GM19455 (cell line): Measurements from ENCODE around the gene IL7R.
"Not testable (repeated sequence)": the region's sequence is repeated elsewhere in the genome, so short reads cannot be mapped to it uniquely, and the experiment has no call there.

Experiments
- ATAC-seq: cut with Tn5 transposase; IDR thresholded peaks from one replicate; pipeline ENCODE4 v1.9.1; 2021; ENCODE audit not compliant: unreplicated experiment

Gene IL7R

DNA sequence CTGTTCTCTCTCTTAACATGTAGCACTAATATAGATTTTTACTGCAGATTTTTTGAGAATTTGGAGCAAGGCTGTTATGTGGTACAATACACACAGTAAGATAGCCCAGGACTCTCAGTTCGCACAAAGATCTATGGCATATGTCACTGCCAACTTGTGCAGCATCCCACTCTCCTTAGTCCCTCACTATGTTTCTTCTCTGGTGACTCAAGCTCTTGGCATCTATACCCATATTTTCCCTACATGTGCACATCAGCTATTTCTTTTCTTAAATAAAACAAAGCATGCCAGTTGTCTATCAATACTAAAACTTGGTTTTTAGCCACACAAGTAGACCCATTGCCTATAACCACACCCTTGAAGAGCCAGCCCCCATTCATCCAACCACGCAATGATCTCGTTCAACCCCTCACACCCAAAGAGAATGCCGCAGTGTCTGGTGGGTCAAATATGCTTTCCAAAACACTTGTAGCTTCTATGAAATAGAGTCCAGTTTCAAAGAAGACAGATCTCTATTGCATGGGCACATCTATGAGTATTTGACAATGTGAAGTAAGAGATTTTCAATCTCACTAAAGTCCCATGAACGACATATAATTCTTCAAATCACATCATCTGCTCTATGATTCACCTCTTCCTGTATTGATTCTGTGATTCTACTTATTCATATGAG is 18.2 kb upstream of the IL7R start:
- ATAC-seq: no peak

DNA sequence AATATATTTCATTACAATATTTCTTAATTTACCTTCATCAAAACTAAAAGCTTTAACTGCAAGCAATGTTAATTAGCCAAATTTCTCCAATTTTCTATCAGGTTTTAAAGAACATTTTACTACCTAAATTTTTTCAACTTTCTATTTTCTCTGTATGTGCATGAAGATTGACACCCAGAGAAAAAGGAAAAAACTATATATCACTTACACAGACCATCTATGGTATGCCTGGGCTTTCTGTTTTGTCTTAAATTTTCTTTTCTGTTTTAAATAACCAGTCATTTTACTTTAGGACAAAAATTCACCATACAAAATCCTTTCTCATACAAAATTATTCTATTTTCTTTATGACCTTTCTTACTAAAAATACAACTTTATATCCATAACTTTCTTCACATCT is 13.8 kb upstream of the IL7R start:
- ATAC-seq: no peak

DNA sequence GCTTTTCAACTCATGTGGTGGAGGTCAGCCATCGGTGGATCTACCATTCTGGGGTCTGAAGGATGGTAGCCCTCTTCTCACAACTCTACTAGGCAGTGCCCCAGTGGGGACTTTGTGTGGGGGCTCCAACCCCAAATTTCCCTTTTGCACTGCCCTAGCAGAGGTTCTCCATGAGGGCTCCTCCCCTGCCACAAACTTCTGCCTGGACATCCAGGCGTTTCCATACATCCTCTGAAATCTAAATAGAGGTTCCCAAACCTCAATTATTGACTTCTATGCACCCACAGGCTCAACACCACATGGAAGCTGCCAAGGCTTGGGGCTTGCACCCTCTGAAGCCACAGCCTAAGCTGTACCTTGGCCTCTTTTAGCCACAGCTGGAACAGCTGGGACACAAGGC is 11.2 kb upstream of the IL7R start:
- not testable (repeated sequence) for ATAC-seq

DNA sequence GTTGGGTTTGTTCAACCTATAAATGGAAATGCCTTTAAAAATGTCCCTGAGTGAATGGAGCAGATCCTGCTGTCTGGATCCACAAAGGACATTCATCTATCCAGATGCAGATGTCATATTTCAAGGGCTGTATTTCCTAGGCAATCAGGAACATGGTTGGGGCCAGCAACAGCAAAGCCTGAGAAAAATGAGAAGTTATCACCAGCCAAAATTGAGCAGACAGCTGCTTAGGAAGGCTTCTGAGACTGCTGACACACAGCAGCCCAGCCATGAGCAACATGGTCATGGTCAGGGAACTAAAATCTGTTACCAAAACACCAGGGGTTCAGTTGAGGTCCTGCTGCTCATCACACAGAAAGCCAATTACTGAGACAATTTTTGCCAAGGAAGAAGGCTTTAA is 9.2 kb upstream of the IL7R start:
- ATAC-seq: no peak

DNA sequence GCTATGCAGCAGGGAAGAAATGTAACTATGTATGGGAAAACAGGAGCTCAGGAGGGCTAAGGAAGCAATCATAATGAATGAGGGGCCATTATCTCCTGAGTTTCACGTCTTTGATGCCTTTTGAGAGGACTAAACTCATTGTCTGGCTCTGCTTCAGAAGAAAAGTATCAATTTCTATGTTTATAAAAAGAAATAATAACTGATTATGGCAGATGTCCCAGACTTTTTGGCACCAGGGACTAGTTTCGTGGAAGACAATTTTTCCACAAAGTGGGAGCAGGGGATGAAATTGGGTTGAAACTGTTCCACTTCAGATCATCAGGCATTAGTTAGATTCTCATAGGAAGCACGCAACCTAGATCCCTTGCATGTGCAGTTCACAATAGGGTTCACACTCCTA is 8.7 kb upstream of the IL7R start:
- ATAC-seq: no peak

DNA sequence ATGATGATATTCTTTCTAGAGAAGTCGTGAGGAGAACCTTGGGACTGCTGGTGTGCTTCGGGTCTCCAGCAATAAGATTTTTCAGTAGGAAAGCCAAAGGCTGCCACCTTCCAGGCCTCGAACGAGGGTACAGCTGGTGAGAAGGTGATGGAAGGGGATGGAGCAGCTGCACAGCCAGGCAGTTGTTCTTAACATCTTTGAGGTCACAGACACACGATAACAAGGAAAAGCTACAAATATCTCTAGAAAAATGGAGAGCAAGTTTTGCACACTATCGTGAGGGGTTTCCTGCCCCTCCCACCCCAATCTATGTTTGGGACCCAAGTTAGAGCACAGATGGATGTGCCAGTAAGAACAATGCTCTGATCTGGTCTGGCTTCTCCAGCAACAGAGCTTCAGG is 6.8 kb upstream of the IL7R start:
- no peak for ATAC-seq

DNA sequence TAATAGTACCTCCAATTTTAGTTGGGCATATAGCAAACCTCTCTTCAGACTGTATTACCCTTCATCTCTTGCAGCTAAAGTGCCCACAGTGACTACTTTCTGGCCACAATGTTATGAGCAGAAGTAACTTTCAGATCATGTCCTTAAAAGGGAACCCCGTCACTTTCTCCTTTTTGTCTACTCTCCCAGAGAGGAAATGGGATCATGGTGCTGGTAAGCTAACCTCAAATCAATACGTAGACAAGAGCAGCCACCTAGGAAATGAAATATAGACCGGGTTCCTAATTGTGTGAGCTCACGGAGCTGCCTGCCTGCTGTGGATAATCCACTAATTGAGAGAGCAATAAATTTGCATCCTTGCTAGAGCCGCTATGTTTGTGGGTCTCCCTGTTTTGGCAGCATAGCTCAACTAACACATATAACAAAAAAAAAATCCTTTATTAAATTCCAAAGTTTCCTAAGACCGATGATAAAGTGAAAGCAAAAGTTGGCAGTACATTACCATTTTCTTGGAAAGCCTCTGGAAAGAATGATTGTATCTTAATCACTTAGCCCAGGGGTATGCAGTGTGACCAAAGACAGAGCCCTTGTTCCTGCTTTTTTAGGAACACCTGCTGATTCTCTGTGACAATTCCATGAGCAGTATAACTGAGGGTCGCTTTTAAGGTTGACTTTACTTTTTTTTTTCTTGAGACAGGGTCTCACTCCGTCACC is 5.6 kb upstream of the IL7R start:
- no peak for ATAC-seq

DNA sequence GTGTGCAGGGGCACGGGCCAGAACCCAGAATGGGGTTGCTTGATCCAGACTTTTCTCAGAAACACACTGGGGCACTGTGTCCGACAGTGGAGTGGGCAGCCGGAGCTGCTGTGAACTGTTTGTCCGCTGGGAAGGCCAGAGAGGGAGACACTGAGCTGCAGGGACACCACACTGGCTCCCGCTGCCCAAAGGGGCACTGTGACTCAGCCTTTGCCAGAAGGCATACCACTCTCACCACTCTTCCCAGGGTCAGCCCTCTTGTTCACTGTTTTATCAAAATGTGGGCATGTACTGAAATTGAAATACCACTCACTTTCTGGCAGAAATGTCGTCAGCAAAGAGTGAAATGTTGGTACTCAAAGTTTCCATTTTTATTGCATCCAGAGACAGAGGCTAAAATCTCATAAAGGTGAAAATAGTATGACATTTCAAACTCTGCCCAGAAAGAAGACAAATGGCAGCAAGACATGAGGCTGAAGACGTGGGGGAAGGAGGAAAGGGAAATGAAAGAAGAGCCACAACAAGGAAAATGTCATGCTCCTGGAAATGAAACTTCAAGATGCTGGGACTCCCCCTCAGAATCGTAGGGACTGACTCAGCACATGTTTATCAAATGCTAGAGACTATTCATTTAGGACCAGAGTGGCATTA is 4.5 kb upstream of the IL7R start:
- ATAC-seq: no peak

DNA sequence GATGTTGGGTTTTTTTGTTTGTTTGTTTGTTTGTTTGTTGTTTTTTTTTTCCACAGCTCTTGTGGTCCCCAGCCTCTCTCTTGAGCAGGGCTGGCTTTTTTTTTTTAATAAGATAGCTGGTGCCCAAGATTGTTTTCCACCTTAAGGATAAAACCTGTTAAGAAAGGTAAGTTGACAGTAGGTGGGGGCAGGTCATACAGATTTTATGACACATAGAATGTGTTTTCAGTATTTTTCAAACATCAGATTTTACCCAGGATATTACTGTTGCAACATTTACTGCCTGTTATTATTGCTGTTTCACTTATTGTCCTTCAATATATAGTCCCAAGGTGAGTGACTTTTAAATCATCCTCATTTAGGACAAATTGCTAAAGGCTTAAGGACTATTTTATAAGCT is 3.9 kb upstream of the IL7R start:
- ATAC-seq: no peak

DNA sequence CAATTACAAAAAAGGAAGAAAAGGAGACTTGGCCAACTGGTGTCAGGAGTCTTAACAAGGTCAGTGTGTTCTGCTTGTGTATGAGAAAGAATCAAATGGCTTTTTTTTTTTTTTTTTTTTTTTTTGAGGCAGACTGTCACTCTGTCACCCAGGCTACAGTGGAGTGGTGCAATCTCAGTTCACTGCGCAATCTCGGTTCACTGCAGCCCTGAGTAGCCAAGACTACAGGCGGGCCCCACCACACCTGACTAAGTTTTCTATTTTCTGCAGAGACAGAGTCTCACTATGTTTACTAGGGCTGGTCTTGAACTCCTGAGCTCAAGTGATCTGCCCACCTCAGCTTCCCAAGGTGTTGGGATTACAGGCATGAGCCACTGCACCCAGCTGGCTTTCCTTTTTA is 3.1 kb upstream of the IL7R start:
- no peak for ATAC-seq

DNA sequence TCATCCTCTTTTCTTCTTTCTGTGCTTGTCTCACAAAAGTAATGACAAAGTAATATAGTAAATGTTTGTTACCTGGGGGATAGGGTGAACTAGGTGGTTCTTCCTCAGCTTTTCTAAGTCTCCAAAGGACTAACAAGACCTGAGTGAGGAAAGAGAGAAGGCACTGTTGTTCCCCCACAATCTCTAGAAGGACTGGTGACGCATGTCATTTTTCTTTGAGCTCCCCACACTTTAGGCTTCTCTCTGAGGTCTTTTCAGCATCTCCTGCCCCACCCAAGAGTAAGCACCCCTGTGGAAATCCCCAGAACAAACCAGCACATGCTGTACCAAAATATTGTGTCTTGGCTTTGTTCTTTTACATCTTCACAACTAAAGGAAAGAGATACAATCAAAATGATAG is 2.4 kb upstream of the IL7R start:
- ATAC-seq: no peak

DNA sequence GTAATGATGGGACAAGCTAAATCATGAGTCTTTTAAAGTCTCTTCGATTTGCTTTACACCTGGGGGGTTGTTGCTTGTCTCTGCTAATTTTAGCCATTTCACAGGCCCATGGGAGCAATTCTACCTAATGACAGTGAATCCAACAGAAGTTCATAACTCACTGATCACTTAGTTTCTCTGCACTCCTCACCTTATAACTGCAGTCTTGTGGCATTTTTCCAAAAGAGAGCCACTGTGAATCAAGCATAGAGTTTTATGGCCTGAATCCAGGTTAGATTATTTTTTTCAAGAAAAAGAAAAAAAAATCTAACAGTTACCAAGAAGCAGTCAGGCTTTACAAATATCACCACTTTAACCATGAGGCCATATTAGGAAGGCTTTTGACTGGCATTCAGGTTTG is 1.5 kb upstream of the IL7R start:
- no peak for ATAC-seq

DNA sequence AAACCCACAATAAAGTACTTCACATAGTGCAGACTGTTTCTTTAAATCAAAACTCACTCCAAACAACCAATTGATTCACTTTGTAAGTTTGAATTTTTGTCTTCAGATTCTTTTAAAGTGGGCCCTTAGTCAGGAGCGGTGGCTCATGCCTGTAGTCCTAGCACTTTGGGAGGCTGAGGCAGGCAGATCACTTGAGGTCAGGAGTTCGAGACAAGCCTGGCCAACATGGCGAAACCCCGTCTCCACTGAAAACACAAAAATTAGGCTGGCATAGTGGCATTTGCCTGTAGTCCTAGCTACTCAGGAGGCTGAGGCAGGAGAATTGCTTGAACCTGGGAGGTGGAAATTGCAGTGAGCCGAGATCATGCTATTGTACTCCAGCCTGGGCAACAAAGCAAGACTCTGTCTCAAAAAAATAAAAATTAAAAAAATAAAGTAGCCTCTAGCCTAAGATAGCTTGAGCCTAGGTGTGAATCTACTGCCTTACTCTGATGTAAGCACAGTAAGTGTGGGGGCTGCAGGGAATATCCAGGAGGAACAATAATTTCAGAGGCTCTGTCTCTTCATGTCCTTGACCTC is 416 bp upstream of the IL7R start:
- ATAC-seq: not testable (repeated sequence)

DNA sequence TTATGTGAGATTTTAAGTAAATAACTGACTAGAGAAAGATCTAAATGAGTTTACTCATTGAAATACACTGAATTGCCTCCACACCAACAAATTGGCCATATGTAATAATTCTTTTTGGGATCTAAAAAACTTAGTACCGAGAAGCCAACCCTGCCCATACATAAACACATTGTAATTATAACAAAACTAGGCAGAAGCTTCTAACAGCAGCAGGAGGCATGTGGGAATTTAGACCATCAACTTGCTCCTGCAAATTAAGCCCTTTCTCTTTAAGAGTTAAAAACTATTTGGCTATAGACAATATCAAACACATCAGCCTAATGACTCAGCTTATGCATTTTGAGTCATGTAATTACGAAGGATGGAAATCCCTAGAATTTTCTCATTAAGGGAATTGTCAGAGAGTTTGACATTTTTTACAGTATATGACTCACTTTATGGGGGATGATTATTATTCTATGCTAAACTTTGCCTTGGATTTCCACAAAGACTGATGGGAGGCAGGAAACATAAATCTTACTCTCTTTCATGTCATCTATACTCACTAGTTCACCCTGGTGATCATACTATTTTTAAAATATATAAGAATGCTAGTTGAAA is 1.0 kb downstream of the IL7R start:
- ATAC-seq: no peak

DNA sequence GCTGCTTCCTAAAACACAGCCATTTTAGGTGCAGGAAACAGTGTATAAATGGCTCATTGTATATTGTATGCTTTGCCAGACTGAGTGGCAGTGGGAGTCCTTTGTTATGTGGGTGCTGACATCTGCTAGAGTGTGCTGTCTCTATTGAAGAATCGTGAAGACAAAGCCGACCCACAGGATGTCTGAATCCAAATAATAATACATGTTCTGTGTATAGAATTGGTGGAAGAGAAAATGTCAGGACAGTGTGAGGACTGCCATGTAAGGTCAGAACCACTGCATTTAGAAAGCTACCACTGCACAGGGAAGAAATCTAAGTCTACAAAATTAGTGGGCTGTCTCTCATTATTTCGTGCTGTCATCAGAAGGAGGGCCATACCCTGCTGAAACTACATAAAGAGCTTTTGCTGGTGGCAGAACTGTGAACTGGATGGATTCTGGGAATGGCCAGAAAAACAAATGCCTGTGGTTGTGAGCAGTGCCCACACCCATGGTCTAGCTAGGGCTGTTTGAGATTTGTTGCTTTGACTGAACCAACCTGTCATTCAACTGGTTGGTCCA is 2.5 kb downstream of the IL7R start:
- no peak for ATAC-seq

DNA sequence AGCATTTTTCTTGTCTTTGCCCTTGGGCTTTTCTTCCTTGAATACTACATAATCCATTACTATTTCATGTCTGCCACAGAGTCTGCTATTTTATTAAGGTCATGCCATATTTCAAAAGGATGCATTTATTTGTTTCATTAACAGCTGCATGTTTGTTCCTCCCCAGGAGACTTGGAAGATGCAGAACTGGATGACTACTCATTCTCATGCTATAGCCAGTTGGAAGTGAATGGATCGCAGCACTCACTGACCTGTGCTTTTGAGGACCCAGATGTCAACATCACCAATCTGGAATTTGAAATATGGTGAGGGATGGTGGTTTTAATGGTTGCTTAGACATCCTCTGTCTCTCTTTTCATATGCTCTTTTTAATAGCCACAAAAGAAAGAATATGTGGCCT is 4.0 kb downstream of the IL7R start:
- no peak for ATAC-seq

DNA sequence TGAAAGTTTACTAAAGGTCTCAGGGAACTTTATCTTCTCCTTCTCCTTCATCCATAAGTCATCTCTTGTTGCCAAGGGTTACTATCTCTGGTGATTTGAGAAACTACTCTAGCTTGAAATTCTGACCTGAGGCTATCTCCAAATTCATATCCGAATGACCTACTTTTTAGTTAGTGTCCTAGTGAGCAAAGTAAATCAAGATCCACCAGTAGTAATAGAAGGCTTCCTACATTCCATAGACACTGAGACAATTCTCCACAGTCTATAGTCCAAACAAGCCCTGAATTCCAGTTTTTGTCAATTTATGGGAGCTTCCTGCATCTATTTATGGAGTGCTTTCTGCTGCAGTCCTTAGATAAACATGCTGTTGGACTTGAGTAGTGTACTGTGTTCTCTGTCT is 5.0 kb downstream of the IL7R start:
- ATAC-seq: no peak

DNA sequence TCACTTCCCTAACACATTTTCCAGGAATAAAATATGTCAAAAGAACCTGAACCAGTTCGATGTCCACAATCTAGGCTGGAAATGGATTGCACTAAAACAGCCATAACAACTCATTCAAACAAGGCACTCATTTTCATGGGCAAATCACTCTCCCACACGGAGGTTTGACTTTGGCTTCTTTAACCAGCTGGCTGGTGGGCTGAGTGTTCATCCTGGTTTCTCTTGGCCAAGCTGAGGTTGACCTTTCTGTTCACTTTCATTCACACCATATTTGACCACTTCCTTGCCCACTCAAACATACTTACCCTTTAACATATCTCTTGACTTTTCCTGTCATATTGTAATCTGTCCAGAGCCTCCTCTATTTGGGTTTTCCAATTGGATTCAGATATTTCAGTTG is 5.4 kb downstream of the IL7R start:
- ATAC-seq: no peak

DNA sequence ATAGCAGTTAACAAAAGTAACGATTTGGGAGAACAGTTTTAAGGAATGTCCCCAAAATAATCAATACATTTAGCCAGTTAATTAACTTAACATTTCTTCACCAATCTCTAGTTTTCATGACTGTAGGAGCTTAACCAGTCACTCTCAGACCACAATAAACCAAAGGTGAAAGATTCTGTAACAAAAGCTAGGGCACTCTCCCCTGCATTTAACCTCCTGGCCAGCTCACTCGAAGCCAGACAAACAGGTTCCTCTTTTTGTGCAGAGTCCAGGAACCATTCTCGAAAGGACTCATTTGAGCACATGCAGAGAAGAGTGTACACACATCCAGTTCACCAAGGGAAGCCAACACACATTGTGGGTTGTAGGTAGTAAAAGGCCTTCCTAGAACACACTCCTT is 6.5 kb downstream of the IL7R start:
- no peak for ATAC-seq

DNA sequence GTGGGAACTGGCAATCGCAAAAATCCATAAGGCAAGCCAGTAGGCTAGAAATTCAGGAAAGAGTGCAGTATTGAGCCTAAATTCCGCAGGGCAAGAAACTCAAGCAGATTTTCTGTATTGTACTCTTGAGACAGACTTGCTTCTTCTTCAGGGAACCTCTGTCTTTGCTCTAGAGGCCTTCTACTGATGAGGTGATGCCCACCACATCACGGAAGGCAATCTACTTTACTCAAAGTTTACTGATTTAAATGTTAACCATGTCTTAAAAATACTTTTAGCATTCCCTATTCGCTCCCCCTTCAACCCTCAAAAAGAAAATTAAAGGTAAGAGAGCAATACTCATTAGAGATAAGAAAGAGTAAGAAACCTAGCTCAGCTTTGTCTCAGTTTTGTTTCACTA is 11.3 kb downstream of the IL7R start:
- ATAC-seq: no peak

DNA sequence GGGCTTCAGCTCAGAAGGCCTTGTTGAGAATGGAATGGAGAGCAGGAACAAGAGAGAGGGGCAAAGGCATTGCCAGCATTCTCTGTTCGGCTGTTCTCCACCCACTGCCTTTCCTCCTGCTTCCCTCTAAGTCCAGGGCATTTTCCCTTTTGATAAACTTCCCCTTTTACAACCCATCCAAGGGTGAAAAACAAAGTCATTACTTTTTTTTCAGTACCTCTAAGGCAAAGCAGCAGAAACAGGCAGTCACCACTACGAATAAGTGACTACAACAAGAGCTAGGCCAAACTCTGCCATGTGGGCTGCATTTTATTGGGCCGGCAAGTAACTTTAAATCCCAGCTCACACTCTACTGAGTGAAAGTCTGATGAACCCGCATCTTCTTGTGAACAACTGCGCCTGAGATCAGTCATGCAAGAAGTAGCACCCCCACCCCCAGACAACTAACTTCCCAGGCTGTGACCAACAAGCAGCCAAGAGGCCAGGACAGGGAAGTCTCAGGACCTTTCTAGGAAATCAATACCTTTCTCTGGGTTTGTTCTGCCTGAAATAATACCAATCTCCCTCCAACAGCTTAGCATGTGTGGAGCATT is 13.1 kb downstream of the IL7R start:
- no peak for ATAC-seq
